GM19463 (cell line): ENCODE results near the gene RDH13.
"Not testable (repeated sequence)": the region's sequence is repeated elsewhere in the genome, so short reads cannot be mapped to it uniquely, and the experiment has no call there.

Experiments
- ATAC-seq: cut with Tn5 transposase; IDR thresholded peaks from one replicate; pipeline ENCODE4 v1.9.1; 2021; ENCODE audit warnings: mild to moderate bottlenecking, moderate library complexity; ENCODE audit not compliant: unreplicated experiment

RDH13 gene

GRCh38 chr19:55018633-55019032 is 44.3 kb downstream of the RDH13 start:
- ATAC-seq: no peak

- ATAC-seq: no peak
Observed at GRCh38 chr19:55018216-55018615, 44.7 kb downstream of the RDH13 start.

- ATAC-seq: no peak
Observed at GRCh38 chr19:55016017-55016416, 46.9 kb downstream of the RDH13 start.

GRCh38 chr19:55015126-55015525 is 47.8 kb downstream of the RDH13 start:
- no peak for ATAC-seq

GRCh38 chr19:55014714-55015113 is 48.2 kb downstream of the RDH13 start:
- ATAC-seq: no peak

GRCh38 chr19:55013596-55013995 is 49.4 kb downstream of the RDH13 start:
- no peak for ATAC-seq

- no peak for ATAC-seq
Observed at GRCh38 chr19:55012306-55012705, 50.6 kb downstream of the RDH13 start.

- ATAC-seq: not testable (repeated sequence)
Observed at GRCh38 chr19:55010561-55010960, 52.4 kb downstream of the RDH13 start.

GRCh38 chr19:55008781-55009180 is 54.2 kb downstream of the RDH13 start:
- ATAC-seq: not testable (repeated sequence)

- ATAC-seq: not testable (repeated sequence)
Observed at GRCh38 chr19:55008189-55008588, 54.8 kb downstream of the RDH13 start.

- ATAC-seq: not testable (repeated sequence)
Observed at GRCh38 chr19:55007537-55007936, 55.4 kb downstream of the RDH13 start.

GRCh38 chr19:55006795-55007194 is 56.2 kb downstream of the RDH13 start:
- ATAC-seq: not testable (repeated sequence)

GRCh38 chr19:55005684-55006488 is 57.1 kb downstream of the RDH13 start:
- ATAC-seq: peak; percentile 71

GRCh38 chr19:55000761-55001160 is 62.2 kb downstream of the RDH13 start:
- ATAC-seq: no peak

- ATAC-seq: not testable (repeated sequence)
Observed at GRCh38 chr19:54998751-54999239, 64.2 kb downstream of the RDH13 start.

- no peak for ATAC-seq
Observed at GRCh38 chr19:54995561-54995960, 67.4 kb downstream of the RDH13 start.
